GM19324 (cell line): Measurements from ENCODE around the gene SPSB3.
"Not testable (repeated sequence)": the region's sequence is repeated elsewhere in the genome, so short reads cannot be mapped to it uniquely, and the experiment has no call there.

Source experiments
- ATAC-seq: cut with Tn5 transposase; IDR thresholded peaks from one replicate; pipeline ENCODE4 v1.9.1; 2021; ENCODE audit warnings: mild to moderate bottlenecking, moderate library complexity; ENCODE audit not compliant: unreplicated experiment, low FRiP score

SPSB3 gene

DNA sequence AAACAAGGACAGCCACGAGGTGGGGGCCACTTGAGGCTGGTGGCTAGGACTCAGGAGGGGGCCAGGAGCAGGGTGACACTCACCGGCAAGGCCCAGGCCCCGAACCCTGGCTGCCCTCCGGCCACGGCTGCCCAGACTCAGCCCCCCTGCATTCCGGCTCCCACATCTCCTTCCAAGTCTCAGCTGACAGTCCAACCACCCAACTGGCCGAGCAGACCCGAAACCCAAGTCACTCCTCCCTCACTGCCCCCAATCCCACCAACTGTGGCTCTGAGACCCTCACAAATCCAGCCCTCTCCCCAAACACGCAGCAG is 34.9 kb upstream of the SPSB3 start:
- no peak for ATAC-seq

DNA sequence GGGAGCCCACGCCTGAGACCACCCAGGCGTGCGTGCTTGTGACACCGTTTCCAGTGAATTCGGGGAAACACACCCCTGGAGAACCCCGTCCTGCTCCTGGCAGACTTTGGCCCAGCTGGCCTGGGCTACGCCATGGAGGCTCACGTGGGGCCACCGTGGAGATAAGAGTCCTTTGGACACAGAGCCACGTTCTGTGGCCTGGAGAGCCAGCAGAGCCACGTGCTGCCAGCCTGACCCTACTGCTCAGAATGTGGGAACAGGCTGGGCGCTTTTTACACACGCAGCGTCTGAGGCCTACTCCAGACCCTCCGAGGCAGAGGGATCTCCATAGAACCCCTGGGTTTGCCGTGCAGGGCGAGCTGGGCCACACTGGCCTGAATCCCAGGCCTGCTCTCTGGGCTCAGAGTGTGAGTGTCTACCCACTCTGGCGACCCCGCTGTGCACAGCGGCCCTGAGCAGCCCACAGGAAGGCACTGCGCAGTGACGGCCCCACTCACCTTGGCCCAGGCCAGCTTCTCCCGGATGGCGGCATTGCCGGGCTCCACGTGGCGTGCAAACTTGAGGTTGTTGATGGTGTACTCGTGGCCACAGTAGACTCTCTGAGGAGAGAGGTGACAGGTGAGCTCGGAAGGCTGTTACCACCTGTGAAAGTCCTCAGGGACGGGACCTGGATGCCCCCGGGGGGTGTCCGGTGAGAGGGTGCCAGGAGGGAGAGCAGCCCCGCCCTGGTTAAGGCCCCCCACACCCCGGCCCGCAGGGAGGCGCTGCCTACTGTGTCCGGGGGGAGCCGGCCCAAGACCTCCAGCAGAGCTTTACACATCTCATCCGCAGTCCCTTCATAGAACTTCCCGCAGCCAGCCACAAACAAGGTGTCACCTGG is 34.3 kb upstream of the SPSB3 start:
- no peak for ATAC-seq

DNA sequence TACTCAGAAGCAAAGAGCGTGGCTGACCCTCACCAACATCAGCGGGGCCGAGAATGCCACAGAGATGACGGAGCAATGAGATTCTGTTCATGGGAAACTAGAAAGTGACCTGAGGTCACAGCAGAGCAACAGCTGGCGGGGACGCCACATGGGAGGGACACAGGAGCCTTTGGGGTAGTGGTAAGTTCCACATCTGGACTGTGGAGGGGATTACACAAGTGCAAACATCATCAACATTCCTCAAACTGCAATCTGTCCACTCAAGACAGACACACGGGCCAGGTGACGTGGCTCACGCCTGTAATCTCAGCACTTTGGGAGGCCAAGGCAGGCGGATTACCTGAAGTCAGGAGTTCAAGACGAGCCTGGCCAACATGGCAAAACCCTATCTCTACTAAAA is 33.1 kb upstream of the SPSB3 start:
- no peak for ATAC-seq

DNA sequence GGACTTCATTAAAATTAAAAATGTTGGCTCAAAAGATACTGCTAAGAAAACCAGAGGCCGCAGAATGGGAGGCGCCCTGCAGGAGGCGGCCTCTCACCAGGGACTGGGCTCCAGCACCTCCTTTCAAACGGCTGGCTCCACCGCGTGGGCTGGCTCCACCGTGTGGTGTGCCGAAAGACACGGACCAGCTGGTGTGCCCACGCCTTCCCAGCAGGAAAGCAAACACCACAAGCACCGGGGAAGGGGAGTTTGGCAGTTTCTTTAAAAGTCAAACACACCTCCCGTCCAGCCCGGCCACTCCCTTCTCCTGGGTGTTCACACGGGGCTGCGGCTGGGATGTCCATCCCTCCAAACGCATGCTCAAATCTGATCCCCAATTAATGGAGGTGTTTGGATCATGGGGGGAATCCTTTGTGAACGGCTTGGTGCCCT is 30.4 kb upstream of the SPSB3 start:
- ATAC-seq, result no peak

DNA sequence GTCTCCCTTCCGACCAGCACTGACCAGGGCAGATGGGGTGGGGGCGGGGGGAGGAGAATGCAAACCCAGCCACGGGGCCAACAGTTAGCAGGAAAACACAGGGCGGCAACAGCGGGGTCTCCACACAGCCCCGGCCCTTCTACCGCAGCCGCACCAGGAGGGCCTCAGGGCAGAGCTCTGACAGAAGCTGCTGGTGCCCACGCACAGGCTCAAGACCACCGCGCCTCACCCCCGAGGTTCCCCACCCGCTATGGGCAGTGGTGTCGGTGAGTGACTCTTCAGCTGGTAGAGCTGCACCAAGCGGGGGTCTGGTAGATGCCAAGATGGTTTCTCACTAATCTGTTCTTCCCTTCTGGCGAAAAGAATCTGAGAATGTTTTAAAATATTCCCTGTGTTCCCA is 28.2 kb upstream of the SPSB3 start:
- ATAC-seq, result no peak

DNA sequence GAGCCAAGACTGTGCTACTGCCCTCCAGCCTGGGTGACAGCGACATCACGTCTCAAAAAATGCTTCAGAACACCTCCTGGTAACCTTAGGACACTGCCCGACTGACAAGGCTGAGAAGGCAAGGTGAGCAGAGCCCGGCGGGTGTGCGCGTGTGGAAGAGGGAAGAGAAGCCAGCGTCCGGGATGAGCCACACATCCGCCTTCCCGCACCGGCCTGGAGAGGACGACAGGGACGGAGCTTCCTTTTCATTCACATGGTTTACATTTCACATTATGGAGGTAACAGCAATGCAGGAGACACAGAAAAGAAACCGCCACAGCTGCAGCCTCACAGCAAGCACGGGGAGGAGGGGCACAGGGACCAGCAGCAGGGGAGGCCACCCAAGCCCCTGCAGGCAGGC is 27.7 kb upstream of the SPSB3 start:
- no peak for ATAC-seq

DNA sequence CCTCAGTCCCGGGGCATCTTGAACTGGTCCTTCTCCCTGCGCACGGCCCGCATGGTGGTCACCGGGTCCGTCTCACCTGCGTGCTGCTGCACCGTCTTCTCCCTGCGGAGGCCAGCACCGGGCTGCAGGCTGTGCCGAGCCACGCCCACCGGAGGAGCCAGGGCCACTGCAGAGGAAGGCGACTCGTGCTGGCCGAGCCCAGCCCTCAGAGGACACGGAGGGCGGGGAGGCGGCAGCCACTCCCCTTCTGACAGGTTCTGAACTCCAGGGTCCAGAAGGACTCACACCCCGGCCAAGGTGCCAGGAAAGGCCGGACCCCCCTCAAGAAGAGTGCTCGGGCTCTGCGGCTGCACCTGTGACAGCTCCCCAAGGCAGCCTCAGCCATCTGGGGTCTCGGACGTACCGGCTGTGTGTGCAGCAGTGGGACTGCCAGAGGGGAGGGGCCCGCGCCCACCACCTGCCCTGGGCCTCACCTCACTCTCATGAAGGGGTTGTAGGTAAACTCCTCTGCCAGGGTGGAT is 27.0 kb upstream of the SPSB3 start:
- no peak for ATAC-seq

DNA sequence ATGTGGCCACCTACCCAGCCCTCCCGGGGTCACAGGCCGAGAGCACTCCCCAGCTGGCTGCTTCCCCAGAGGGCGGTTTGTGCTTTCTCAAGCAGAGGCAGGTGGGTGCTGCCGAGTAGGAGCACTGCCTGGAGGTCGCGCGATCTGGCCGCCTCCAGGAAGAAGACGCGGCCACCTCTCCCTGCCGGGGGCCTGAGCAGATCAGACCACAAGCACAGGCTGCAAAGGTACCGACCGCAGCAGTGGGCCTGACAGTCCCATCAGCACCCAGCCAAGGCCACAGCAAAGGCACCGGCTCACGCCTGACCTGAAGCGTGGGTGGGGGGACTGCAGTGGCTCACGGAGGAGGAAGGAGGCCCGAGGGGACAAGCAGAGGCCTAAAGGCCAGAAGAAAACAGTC is 26.3 kb upstream of the SPSB3 start:
- ATAC-seq, result no peak

DNA sequence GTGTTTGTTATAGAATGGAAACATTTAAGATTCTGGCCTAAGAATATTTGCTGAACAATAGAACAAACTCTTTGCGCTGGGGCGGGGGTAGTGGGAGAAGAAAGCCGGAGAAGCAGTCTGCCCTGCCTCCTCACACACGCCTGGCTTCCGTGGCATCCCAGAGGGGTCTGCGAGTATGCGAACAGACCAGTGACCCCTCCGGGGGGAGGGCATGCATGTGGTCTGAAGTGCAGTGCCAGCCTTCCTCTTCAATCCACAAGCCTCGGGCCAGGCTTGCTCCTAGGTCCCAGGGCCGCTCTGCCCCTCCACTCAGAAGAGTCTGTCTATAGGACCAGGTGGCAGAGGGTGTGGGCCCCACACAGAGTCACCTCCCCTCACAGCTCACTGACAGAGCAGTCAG is 25.3 kb upstream of the SPSB3 start:
- ATAC-seq, result no peak

DNA sequence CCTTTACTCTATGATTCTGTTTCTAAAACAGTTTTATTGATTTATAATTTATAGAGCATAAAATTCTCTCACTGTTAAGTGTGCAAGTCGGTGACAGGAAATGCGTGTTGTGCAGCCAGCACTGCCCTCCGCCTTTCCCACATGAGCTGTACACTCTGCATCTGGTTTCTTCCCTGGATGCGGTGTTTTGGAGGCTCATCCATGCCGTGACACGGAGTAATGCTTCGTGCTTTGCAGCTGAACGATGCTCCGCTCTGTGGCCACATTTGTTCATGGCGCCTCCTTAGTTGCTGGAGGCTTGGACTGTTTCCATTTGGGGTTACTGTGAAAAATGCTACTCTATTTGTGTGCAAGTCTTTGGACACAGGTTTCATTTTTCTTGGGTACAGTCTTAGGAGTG is 18.3 kb upstream of the SPSB3 start:
- ATAC-seq, result no peak

DNA sequence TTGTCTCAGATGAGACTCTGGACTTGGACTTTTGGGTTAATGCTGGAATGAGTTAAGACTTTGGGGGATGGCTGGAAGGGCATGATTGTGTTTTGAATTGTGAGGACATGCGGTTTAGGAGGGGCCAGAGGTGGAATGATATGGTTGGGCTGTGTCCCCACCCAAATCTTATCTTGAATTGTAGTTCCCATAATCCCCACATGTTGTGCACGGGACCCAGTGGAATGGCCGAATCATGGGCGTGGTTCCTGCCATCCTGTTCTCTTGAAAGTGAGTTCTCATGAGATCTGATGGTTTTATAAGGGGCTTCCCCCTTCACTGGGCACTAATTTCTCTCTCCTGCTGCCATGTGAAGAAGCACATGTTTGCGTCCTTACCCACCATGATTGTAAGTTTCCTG is 16.9 kb upstream of the SPSB3 start:
- not testable (repeated sequence) for ATAC-seq

DNA sequence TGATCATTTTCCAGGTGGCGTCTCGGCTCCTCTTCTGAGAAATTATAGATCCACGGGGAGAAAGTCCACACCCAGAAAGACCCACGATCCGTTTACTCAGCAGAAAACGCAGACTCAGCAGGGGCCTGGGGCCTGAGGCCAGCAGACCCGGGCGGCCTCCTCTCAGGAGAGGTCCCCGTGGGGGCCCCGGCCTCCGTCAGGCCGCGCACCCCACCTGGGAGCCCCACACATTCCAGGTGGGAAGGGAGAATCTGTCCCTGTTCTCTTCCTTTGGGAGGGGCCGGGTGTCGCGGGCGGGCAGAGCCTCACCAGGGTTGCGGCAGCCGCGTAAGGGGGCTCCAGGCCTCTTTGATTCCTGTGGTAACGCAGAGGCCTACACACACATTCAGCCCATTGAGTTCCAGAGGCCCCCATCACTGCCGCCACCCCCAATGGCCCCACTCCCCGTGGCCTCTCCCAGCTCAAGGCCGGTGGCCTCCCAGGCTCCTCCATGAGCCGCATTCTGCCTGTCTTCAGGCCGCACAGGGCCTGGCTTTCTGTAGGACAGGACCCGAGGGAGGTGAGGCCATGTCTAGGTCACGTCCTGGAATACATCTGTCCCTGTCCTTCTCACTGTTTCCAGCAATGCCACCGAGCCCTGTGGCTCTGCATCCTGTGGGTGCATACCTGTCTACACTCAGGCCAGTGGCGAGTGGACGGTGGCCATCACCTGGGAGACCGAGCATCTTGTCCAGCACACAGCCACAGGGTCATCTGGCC is 12.7 kb upstream of the SPSB3 start:
- ATAC-seq, result no peak

DNA sequence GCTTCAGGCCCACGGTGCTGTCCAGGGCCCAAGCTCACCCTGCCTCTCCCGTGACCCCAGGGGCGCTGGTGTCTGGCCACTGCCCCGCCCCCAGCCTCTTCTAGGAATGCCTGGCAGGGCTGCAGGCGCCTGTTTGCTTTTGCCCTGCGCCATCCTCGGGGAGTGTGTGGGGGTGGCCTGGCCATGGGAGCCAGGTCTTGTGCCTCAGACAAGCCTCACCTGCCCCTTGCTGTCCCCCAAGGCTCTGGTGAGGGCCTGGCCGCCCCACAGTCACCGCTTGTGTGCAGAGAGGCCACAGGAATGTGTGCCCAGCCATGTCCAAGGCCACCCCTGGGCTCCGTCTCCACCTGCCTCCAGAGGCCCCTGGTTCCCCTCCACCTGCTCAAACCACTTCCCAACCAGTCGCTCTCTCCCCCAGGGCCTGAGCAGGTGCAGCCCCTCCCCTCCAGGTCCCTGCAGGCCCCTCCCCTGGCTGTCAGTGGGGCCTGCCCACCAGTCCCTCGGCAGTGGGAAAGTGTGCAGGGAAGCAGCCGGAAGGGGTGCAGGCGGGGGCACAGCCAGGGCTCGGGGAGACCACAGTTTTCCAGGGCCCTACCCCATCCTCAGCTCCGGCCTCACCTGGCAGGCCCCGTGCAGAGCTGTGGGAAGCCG is 12.0 kb upstream of the SPSB3 start:
- no peak for ATAC-seq

DNA sequence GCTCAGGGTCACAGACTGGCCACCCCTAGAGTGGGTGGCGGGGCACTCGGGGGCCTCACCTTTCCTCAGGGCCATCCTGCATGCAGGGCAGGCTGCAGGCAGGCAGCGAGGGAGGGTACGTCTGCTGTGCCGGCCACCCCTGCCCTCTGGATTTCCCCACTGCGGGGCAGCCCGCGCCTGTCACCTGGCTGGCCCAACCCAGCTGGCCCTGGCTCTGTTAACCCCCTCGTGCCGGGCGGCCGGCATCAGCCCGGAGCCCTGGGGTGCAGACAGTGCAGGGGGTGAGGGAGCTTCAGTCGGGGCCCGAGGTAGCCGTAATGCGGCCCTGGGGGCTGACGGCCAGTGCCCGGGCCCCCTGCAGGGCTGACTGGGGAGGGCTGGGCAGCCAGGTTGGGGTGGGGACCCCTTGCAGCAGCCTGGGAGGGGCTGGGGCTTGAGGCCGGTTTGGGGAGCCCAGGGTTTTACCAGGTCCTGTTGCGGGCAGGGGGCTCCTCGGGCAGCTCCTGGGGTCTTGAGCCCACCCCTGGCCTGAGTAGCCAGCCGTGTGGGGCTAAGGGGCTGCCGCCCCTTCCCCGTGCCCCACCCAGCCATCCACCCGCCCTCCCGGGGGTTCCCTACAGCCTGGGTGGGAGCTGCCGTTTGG is 11.3 kb upstream of the SPSB3 start, which contains the start of gene IGFALS:
Gene IGFALS, minus strand, starts transcription at position 128 of the 643 bp plus-strand sequence. Its CDS starts 53 bp downstream, at position 75.
- ATAC-seq, result no peak

DNA sequence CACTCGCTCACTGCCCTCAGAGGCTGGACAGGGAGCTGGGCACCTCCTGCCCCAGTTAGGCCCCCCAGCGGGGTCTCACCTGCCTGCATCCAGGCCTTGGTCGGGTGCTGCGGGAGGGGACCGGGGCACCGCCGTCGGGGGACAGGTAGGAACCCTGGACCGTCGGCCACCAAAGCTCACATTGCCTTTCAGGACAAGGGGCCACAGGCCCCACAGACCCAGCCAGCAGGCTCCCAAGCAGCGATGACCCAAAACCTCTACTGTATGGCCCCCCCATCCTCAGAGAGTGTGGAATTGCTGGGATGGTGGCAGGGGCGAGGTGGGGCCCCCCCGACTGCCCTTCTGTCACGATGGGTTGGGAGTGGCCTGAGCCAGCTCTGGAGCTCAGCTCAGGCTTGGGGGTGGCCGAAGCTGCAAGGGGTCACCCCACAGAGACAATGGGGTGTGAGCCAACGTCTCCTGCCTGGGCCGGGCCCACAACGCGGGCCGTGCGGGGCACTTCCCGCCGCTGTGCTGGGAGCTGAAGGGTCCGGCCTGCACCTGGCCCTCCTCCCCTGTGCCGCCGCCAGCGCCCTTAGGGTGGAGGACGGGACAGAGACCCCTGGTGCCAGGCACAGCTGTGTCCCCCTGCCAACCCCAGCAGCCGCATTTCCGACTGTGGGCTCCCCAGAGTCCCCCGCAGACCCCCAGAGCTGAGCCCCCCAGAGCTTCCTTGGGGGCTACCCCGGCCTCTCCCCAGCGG is 10.6 kb upstream of the SPSB3 start:
- ATAC-seq, result no peak

DNA sequence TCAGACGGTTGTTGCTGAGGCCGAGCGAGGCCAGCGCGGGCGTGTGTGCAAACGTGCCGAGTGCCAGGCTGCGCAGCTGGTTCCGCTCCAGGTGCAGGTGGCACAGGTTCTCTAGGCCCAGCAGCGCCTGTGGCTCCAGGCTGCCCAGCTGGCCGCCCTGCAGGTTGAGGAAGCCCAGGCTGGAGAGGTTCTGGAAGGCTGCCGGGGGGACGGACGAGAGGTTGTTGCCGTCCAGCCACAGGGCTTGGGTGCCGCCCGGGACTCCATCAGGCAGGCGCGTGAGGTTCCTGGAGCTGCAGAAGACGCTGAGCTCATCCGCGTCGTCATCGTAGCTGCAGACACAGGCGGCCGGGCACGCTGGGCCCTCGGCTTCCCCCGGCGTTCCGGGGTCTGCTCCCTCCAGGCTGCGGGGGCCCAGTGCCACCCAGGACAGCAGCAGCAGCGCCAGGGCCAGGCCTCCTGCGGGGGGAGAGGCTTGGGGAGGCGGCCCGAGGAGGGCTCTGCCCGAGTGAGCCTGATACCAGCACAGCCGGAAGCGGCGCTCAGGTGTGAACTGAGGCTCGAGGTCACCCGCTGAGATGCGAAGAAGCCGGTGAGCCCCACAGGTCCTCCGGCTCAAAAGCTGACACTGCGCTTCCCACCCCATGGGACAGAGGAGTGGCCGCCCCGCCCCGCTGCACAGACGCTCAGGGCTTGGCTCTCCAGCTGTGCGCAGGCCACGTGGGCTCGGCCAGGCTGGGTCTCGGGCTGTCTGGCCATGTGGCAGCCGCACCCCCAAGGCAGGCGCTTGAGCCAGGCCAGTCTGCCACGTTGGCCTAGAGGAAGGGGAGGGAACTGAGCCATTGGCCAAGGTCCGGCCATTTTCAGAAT is 9.8 kb upstream of the SPSB3 start:
- ATAC-seq, result no peak

DNA sequence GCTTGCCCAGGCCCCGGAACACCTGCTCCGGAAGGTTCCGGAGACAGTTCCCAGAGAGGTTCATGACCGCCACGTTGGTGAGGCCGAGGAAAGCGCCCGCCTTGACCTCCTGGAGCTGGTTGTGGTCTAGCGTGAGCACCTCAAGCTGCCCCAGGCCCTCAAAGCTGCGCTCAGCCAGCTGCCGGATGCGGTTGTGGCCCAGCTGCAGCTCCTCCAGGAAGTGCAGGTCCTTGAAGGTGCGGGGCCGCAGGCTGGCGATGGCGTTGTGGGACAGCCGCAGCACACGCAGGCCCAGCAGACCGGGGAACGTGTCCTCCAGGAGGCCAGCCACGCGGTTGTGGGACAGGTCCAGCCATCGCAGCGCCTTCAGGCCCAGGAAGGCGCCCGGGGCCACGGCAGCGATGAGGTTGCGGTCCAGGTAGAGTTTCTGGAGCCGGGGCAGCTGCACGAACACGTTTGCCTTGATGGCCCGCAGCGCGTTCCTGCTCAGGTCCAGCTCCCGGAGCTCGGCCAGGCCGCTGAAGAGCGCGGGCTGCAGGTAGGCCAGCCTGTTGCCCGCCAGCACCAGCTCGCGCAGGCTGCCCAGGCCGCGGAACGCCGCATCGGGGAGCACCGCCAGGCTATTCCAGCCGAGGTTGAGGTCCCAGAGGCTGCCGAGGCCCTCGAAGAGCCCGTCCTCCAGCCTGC is 9.0 kb upstream of the SPSB3 start:
- no peak for ATAC-seq

DNA sequence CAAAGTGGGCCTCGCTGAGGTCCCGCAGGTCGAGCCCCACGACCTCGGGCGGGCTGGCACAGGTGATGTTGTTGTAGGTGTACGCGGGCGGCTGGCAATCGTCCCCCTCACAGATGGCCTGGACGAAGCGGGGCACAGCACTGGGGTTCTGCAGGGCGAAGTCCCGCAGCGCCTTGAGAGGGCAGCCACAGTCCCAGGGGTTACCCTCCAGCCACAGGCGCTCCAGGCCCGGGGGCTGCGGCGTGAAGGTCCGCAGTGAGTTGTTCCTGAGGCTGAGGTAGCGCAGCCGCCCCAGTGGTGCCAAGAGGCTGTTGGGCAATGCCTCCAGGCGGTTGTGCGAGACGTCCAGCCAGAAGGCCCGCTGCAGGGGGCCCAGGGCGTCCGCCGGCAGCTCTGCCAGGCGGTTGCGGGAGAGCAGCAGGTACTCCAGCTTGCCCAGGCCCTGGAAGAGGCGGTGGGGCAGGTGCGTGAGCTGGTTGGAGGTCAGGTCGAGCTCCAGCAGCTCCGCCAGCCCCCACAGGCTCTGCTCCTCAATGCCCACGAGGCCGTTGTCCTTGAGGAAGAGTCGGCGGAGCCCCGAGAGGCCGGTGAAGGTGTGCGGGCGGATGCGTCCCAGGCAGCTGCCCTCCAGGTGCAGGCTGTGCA is 8.4 kb upstream of the SPSB3 start:
- no peak for ATAC-seq
